AG09309 (cell line): ENCODE data around the gene SLC2A4.

Experiments
- DNase-seq: peaks from one replicate; pipeline ENCODE4 v3.0.0-alpha.2; 2010; ENCODE audit warnings: low read depth
- H3K4me3 ChIP-seq: 2 replicates; pipeline ENCODE4 v1.5.1; 2011; ENCODE audit warnings: mild to moderate bottlenecking, low read depth, low read length, moderate library complexity; ENCODE audit not compliant: control insufficient read depth
- TF ChIP-seq, protein P1 (sequence below): IDR thresholded peaks from 2 replicates; pipeline ENCODE4 v1.5.1; 2011; ENCODE audit warnings: mild to moderate bottlenecking, low read depth, low read length, inconsistent platforms; ENCODE audit not compliant: insufficient read depth, control insufficient read depth; ENCODE audit errors: missing control alignments

SLC2A4 gene

DNA sequence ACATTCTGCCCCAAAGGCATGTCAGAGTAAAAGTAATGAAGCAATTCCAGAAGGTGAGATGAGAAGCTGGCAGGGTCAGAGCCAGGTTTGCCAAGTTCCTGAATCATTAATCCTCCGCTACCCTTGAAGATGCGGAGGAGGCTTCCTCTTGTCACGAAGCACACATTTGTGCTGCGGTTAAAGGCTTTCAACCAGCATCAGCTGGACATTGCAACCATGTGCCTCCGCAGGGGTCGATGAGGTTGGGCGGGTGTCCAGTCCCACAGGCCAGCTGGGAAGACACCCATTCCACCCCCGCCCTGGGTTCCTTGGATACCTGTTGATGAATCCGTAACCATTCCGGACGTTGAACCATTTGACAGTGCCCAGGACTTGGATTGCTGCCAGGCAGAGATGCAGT, 11.6 kb downstream of the SLC2A4 start:
- no peak for DNase-seq
- H3K4me3 ChIP-seq = no peak overlapping the region
- TF ChIP-seq, protein P1, sequence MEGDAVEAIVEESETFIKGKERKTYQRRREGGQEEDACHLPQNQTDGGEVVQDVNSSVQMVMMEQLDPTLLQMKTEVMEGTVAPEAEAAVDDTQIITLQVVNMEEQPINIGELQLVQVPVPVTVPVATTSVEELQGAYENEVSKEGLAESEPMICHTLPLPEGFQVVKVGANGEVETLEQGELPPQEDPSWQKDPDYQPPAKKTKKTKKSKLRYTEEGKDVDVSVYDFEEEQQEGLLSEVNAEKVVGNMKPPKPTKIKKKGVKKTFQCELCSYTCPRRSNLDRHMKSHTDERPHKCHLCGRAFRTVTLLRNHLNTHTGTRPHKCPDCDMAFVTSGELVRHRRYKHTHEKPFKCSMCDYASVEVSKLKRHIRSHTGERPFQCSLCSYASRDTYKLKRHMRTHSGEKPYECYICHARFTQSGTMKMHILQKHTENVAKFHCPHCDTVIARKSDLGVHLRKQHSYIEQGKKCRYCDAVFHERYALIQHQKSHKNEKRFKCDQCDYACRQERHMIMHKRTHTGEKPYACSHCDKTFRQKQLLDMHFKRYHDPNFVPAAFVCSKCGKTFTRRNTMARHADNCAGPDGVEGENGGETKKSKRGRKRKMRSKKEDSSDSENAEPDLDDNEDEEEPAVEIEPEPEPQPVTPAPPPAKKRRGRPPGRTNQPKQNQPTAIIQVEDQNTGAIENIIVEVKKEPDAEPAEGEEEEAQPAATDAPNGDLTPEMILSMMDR = no peak

DNA sequence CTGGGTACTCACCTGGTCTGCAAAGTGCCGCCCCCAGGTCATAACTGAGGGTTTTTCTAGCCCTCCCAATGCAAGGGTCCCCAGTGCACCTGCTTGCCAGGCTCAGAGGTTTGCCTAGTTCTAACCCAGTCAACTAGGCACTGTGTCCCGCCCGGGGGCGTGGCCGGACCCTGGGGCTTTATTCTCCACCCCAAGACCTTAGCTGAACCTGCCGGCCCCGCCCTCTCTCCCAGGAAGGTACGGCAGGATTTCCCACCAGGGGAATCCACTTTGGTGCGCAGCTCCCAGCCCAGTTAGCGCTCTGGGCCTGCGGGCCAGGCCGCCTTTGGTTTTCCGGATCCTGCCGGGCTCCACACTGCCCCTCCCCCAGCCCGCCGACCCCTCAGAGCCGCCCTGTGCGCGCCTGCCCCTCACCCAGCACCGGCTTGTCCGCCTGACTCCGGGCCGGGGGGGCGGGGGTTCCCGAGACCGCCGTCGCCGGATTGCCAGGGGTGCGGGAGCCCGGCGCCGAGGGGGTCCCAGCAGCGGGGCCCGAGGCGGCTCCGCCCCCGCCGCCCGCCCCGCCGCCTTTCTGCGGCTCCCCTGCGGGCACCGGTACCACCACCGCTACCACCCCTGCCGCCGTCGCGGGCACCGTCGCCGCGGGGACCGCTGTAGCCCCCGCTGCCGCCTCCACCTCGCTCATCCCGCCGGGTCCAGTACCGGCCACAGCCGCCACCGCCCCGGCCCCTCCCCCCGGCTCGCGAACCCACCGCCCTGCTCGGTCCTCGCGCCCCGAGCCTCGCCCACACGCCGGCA, 12.5 kb downstream of the SLC2A4 start:
- H3K4me3 ChIP-seq = no peak overlapping the region
- DNase-seq = no peak
- TF ChIP-seq, protein P1 = no peak

DNA sequence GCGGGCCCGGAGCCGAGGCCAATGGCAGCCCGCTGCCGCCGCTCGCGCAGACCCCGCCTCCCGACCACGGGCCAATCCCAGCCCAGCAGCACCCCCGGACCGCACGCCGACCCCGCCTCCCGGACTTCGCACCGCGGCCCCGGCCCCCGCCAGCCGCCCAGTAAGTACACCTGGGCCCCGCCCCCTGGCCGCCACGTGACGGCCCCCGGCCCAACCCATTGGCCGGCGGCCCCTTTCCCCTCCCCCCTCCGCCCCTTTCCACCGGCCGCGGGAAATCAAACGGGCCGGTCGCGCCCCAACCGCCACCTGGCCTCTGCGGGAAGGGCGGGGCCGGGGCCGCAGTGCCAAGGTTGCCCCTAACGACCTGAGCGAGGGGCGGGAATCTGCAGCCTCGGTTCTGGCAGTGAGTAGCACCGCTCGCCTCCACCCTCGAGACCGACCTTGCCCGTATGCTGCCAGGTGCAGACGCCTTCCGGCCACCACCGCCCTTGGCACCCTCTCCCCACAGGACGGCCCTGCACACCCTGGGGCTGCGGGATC, 13.2 kb downstream of the SLC2A4 start, which contains the start of gene YBX2:
TSS of gene YBX2 (minus strand) at position 26 of the 540 bp plus-strand sequence. CDS start 139 bp downstream, outside the sequence.
- TF ChIP-seq, protein P1 = no peak
- H3K4me3 ChIP-seq = peak within 1 kb of the TSS; percentile 21
- DNase-seq = no peak

DNA sequence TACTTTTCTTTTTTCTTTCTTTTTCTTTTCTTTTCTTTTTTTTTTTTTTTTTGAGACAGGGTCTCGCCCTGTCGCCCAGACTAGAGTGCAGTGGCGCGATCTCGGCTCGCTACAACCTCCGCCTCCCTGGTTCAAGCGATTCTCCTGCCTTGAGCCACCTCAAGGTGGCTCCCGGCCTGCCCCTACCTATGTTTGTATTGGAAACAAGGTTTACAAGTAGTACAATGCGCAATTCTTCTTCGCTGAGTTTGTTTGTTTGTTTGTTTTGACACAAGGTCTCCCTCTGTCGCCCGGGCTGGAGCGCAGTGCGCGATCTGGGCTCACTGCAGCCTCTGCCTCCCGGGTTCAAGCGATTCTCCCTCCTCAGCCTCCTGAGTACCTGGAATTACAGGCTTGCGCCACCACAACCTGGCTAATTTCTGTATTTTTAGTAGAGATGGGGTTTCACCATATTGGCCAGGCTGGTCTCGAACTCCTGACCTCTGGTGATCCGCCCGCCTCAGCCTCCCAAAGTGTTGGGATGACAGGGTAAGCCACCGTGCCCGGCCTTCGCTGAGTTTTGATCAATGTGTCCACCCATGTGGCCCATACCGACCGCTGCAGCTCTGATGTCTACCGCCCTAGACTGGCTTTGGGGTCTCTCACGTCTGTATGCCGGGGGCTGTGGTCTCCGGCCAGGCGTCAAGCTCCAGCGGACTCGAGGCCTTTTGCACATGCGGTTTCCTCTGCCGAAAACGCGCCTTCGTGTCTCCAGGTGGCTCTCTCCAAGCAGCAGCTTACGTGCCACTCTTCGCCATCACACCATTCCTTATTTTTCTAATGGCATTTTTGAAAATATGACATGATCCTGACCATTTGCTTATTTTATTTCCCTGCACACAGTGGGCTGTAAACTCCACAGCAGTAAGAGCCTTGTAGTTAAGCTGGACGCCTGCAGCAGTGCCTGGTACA, 14.0 kb downstream of the SLC2A4 start:
- no peak for DNase-seq
- peak overlapping the region; percentile 21; the same call in 1 of the 2 replicates for H3K4me3 ChIP-seq
- TF ChIP-seq, protein P1 = no peak

DNA sequence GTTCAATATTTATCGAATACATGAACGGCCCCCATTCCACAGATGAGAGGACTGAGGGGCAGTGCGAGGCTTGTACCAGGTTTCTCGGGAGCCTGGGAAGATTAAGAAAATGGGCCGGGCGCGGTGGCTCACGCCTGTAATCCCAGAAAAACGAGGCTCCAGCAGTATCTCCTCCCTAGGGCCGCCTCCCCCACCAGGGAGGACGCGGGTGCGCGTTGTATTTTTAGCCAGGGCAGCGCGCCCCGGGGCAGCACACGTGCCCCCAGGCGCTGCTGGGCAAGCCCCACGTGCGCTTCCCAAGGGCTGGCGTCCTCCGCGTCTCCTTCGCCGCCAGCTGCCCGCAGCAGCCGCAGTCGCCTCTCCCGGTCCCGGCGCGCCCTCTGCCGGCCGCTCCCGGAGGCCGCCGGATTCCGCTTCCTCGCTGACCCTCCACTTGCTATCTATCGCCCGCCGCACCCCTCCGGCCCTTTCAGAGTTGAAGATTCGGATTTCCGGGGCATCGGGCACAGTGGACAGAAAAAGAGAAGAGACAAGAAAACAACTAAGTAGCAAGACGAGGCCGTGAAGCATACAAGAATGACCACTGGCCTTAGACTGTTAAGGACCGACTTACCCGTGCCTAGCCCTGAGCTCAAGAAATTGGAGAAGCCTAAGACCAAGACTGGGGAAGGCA, 14.8 kb downstream of the SLC2A4 start:
- H3K4me3 ChIP-seq = no peak overlapping the region; the same call in 1 of the 2 replicates
- DNase-seq = no peak
- TF ChIP-seq, protein P1 = peak; percentile 79

DNA sequence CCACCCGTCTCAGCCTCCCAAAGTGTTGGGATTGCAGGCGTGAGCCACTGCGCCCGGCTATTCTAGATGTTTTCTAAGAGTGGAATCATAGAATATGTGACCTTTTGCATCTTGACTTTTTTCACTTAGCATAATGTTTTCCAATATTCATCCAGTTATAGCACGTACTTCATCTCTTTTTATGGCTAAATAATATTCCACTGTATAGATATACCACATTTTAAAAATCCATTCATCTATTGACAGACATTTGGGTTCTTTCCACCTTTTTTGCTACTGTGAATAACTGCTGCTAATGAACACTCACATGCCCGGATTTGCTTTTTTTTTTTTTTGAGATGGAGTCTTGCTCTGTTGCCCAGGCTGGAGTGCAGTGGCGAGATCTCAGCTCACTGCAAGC, 22.7 kb downstream of the SLC2A4 start:
- TF ChIP-seq, protein P1 = no peak
- DNase-seq = no peak
- no peak overlapping the region for H3K4me3 ChIP-seq
